ENCODE measurements around the gene ARHGAP15.

Gene ARHGAP15

GRCh38 chr2:143124445-143124844 is 4.8 kb upstream of the ARHGAP15 start:
- DNase-seq (ENCODE audit: low read depth in 2 of 2): no peak
- no peak overlapping the region for H3K4me3 ChIP-seq (replicated peaks in 1 of 2; ENCODE audit: low read depth in 2 of 2, low read length in 2 of 2)
- no peak for TF ChIP-seq CTCF (IDR thresholded peaks at IDR 0.05; ENCODE audit: low read depth, low read length)

- no peak overlapping the region for H3K4me3 ChIP-seq (replicated peaks in 1 of 2; ENCODE audit: low read depth in 2 of 2, low read length in 2 of 2)
- no peak for TF ChIP-seq CTCF (IDR thresholded peaks at IDR 0.05; ENCODE audit: low read depth, low read length)
- peak in 1 of 2 donors; percentile 2 for DNase-seq (ENCODE audit: low read depth in 2 of 2)
These were observed 3.5 kb upstream of the ARHGAP15 start for GRCh38 chr2:143125717-143126116.

GRCh38 chr2:143132355-143132754 is 3.1 kb downstream of the ARHGAP15 start:
- no peak overlapping the region for H3K4me3 ChIP-seq (replicated peaks in 1 of 2; ENCODE audit: low read depth in 2 of 2, low read length in 2 of 2)
- no peak for DNase-seq (ENCODE audit: low read depth in 2 of 2)
- TF ChIP-seq CTCF (IDR thresholded peaks at IDR 0.05; ENCODE audit: low read depth, low read length): no peak

- no peak overlapping the region for H3K4me3 ChIP-seq (replicated peaks in 1 of 2; ENCODE audit: low read depth in 2 of 2, low read length in 2 of 2)
- no peak for DNase-seq (ENCODE audit: low read depth in 2 of 2)
- no peak for TF ChIP-seq CTCF (IDR thresholded peaks at IDR 0.05; ENCODE audit: low read depth, low read length)
These were observed 4.6 kb downstream of the ARHGAP15 start for GRCh38 chr2:143133783-143134182.

- TF ChIP-seq CTCF (IDR thresholded peaks at IDR 0.05; ENCODE audit: low read depth, low read length): no peak
- no peak for DNase-seq (ENCODE audit: low read depth in 2 of 2)
- no peak overlapping the region for H3K4me3 ChIP-seq (replicated peaks in 1 of 2; ENCODE audit: low read depth in 2 of 2, low read length in 2 of 2)
These were observed 9.1 kb downstream of the ARHGAP15 start for GRCh38 chr2:143138292-143138691.

- TF ChIP-seq CTCF (IDR thresholded peaks at IDR 0.05; ENCODE audit: low read depth, low read length): no peak
- DNase-seq (ENCODE audit: low read depth in 2 of 2): no peak
- no peak overlapping the region for H3K4me3 ChIP-seq (replicated peaks in 1 of 2; ENCODE audit: low read depth in 2 of 2, low read length in 2 of 2)
These were observed 10.7 kb downstream of the ARHGAP15 start for GRCh38 chr2:143139835-143140393.

All from cardiac fibroblast (primary cell).